ENCODE measurements around the gene CNST.

The CNST gene

GRCh38 chr1:246566128-246566812 lies at the start of gene CNST, which contains the start of gene TFB2M:
Gene CNST, plus strand, starts transcription at chr1:246566456. Its CDS starts 25,107 bp downstream, at chr1:246591563.
Gene TFB2M, minus strand, starts transcription at chr1:246566261. Its CDS starts 123 bp downstream, at chr1:246566138.
- DNase-seq (ENCODE audit: low spot score) = peak; percentile 96

GRCh38 chr1:246517391-246517790 lies 48.9 kb upstream of the CNST start:
- DNase-seq (ENCODE audit: low spot score) = no peak

- DNase-seq (ENCODE audit: low spot score) = no peak
These were observed 47.6 kb upstream of the CNST start for GRCh38 chr1:246518456-246519205.

GRCh38 chr1:246519514-246519913 lies 46.7 kb upstream of the CNST start:
- no peak for DNase-seq (ENCODE audit: low spot score)

- no peak for DNase-seq (ENCODE audit: low spot score)
These were observed 39.9 kb upstream of the CNST start for GRCh38 chr1:246526380-246526779.

- DNase-seq (ENCODE audit: low spot score) = no peak
These were observed 39.3 kb upstream of the CNST start for GRCh38 chr1:246526915-246527314.

GRCh38 chr1:246527402-246528088 lies 38.7 kb upstream of the CNST start:
- DNase-seq (ENCODE audit: low spot score) = peak; percentile 27

DNA sequence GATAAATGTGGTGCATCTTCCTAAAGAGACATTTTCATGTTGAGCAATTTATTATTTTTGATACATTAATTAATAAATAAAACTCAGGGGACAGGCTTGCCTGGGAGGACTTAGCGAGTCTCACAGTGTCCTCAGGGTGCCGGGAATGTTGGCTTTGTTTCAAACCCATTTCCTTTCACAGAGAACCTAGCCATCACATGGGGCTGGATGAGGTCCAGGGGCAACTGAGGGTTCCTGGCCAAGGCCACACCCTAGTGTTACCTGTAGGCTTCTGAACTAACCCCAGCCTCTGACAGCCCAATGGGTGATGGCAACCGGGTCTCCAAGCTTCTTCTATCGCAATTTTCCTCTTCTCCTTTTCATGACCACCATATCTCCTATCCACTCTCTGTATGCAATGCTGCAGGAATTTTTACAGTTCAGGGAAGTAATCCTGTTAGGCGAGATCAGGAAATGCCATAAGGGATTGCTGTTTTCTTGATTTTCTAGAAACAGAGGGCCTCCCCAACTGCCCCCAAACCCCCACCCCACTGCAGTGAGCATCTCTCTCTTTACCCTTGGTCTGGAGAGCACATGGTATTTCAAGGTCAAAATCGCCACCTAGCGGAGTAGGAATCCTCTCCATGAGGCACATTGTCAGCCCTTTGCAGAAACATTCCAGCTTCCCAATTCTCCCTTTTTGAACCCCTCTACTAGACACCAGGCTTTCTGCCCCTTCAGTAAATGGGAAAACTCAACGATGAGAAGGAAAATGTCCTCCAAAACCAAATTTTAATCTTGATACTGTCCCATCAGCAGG lies 37.1 kb upstream of the CNST start:
- no peak for DNase-seq (ENCODE audit: low spot score)

- no peak for DNase-seq (ENCODE audit: low spot score)
These were observed 35.8 kb upstream of the CNST start for GRCh38 chr1:246530482-246530881.

- no peak for DNase-seq (ENCODE audit: low spot score)
These were observed 33.7 kb upstream of the CNST start for GRCh38 chr1:246532519-246532918.

DNA sequence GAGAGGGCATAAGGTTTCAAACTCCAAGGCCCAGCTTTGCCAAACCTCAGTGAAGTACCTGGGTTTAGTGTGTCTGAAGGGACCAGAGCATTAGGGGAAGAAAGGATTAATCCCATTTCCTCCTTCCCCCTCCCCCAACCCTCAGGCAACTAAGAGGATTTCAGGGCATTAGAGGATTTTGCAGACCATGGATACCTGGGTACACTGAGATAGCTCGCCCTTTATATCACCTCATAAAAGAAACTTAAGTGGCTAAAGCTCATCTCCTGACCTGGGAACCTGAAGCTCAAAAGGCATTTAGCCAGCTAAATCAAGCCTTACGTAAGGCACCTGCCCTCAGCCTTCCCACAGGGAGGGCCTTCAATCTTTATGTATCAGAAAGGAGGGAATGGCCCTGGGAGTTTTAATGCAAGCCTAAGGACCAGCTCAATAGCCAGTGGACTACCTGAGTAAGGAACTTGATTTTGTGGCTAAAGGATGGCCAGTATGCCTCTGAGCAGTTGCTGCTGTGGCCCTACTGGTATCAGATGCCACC lies 32.8 kb upstream of the CNST start:
- no peak for DNase-seq (ENCODE audit: low spot score)

- no peak for DNase-seq (ENCODE audit: low spot score)
These were observed 32.1 kb upstream of the CNST start for GRCh38 chr1:246534114-246534513.

DNA sequence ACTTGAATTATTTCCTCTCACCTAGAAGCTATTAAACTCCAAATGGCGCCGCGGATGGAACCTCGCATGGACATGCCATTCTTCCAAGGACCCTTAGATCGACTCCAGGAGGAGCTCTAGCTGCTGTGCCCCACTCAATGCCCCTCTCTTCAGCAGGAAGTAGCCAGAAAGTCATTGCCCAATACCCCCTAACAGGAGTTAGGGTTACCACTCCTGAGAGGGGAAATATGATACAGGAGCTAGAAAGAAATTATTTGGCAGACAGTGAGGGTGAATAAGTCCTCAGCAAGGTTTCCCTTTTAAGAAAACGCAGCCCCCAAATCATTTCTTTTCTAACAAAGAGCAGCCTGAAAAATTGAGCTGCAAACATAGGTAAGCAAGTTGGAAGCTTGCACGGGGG lies 28.8 kb upstream of the CNST start:
- no peak for DNase-seq (ENCODE audit: low spot score)

GRCh38 chr1:246537887-246538286 lies 28.4 kb upstream of the CNST start:
- DNase-seq (ENCODE audit: low spot score) = no peak

GRCh38 chr1:246540738-246541491 lies 25.3 kb upstream of the CNST start:
- DNase-seq (ENCODE audit: low spot score) = no peak

DNA sequence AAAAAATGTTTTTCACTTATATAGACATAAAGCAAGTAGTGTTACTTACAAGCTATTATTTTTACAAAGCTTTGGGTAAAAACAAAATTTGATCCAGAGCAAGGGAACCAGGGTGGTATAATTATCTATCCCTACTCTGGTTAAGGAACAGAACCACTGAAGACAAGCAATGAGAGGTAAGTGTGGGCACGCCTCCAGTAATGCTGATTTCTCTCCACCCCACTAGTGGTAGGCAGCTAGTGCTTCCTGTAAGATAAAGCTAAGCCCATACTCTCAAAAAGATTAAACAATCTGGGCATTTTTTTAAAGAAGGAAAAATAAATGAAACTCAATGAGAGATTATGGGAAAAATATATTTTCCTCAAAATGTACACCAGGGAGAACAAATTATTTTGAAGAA lies 22.3 kb upstream of the CNST start:
- DNase-seq (ENCODE audit: low spot score) = no peak

DNA sequence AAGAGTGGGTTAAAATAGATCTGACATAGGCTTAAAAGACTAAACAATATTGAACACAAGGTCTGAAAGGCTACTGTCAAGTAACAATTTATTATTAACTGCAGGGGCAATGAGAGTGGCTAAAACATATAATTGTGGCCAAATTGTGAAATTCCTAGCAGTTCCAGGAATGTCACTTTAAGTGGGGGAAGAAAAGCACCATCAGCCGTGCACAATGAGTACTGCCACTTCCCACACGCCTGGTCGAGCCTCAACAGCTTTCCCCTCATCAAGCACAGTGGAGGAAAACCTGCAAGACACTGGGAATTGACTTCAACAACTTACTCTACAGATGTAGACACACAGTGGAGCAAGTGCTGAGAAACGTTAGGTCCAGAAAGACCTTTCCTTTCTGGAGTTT lies 16.6 kb upstream of the CNST start:
- DNase-seq (ENCODE audit: low spot score) = no peak

DNA sequence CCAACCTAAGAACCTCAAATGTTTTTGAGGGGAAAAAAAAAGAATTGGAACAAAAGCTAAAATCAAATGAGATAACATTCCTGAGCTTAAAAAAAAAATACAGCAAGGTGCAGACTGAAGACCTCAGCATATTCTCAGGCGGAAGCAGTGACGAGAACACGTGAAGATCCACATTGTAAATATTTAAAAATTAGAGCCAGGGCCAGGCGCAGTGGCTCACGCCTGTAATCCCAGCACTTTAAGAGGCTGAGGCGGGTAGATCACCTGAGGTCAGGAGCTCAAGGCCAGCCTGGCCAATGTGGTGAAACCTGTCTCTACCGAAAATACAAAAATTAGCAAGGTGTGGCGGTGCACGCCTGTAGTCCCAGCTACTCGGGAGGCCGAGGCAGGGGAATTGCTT lies 15.9 kb upstream of the CNST start:
- DNase-seq (ENCODE audit: low spot score) = no peak

DNA sequence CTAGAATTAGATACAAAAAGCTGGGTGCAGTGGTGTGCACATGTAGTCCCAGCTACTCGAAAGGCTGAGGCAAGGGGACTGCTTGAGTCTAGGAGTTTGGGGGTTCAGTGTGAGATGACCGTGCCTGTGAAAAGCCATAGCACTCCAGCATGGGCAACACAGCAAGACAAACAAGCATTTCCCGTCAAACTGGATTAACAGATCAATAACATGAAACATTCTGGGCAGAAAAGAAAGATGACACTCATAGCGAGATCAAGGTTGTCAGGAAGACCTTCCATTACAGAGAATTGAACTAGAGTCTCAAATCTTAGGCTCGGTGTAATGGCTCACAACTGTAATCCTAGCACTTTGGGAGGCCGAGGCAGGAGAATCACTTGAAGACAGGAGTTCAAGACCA lies 14.1 kb upstream of the CNST start:
- no peak for DNase-seq (ENCODE audit: low spot score)

DNA sequence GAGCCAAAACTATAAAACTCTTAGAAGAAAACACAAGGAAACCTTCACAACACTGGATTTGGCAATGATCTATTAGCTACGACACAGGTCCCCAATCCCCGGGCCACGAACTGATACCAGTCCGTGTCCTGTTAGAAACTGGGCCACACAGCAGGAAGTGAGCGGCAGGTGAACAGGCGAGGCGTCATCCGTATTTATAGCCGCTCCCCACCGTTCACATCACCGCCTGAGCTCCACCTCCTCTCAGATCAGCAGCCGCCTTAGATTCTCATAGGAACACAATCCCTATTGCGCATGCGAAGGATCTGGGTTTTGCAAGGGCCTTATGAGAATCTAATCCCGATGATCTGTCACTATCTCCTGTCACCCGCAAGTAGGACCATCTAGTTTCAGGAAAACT lies 12.1 kb upstream of the CNST start:
- DNase-seq (ENCODE audit: low spot score) = no peak

- no peak for DNase-seq (ENCODE audit: low spot score)
These were observed 8.2 kb upstream of the CNST start for GRCh38 chr1:246558041-246558440.
